Gastrocnemius medialis (tissue), 4 donors: ENCODE measurements around the gene KLHL28. TPM values are rescaled to one million over a fixed set of nuclear protein-coding genes. Genes with fewer than 3 reads are reported as not detected.
A peak's percentile ranks its signal among the peaks of the same experiment; 100 is the strongest.

ENCODE experiments used
- ATAC-seq, 2 donors: fragments of 150-250 bp; one replicate each; pipeline ENCODE4 v1.9.1; 2016
- DNase-seq, 2 donors: peaks; one replicate each; pipeline ENCODE4 v3.0.0-alpha.2; 2019
- H3K27ac ChIP-seq, 4 donors: fragments of 200-600 bp; sonication (generic); 1 replicate in 1 of 4; 2 replicates in 3 of 4; pipeline ENCODE4 v1.5.1; 2016 to 2018; ENCODE audit warnings: mild to moderate bottlenecking in 2 of 4, moderate library complexity in 1 of 4
- H3K27me3 ChIP-seq, 3 donors: fragments of 200-600 bp; sonication (generic) in 2 of 3; 1 replicate in 1 of 3; 2 replicates in 2 of 3; pipeline versions ENCODE4 v1.5.1 to v1.6.0; 2016 to 2019; ENCODE audit warnings: mild to moderate bottlenecking in 1 of 3, moderate library complexity in 1 of 3
- H3K36me3 ChIP-seq, 2 donors: fragments of 200-600 bp; sonication (generic) in 1 of 2; one replicate each; pipeline ENCODE4 v1.5.1; 2017 to 2018
- H3K4me1 ChIP-seq, 2 donors: fragments of 200-600 bp; sonication (generic) in 1 of 2; one replicate each; pipeline ENCODE4 v1.5.1; 2016 to 2017; ENCODE audit warnings: mild to moderate bottlenecking in 2 of 2
- H3K4me3 ChIP-seq, 4 donors: fragments of 200-600 bp; sonication (generic) in 3 of 4; 1 replicate in 1 of 4; 2 replicates in 3 of 4; pipeline ENCODE4 v1.5.1; 2016 to 2019; ENCODE audit warnings: mild to moderate bottlenecking in 2 of 4
- H3K9me3 ChIP-seq, 3 donors: fragments of 200-600 bp; sonication (generic) in 2 of 3; 1 replicate in 1 of 3; 2 replicates in 2 of 3; pipeline ENCODE4 v1.5.1; 2016 to 2019
- POLR2A ChIP-seq, 2 donors: fragments of 450-650 bp; IDR thresholded peaks; one replicate each; pipeline ENCODE4 v1.6.1; 2017; ENCODE audit warnings: antibody characterized with exemption in 2 of 2, mild to moderate bottlenecking in 2 of 2, moderate library complexity in 2 of 2
- in situ Hi-C, 4 donors: fragments of 200-750 bp; cut with MboI; loops; one replicate each; pipeline versions ENCODE4 v1.15.0 to v1.8.0; 2017; ENCODE audit warnings: low sequenced_read_pairs in 4 of 4
- intact Hi-C: fragments of 100-400 bp; cut with DNase I; formaldehyde crosslinking; loops from one replicate; pipeline ENCODE4 v1.15.1; 2023; ENCODE audit warnings: low total_unique reads
- total RNA-seq, 4 donors: library from RNA; depleted of rRNA; stranded (reverse); fragments of >200 nt; gene quantifications; one replicate each; pipeline versions ENCODE4 v1.1.0 to v1.2.3, GENCODE V29; 2016
- TF ChIP-seq, protein P1 (sequence below), 5 experiments: fragments of 450-650 bp in 3 of 5; fragments of 200-600 bp in 2 of 5; sonication (generic) in 2 of 5; IDR thresholded peaks in 4 of 5; conservative IDR thresholded peaks in 1 of 5; 1 replicate in 4 of 5; 2 replicates in 1 of 5; pipeline ENCODE4 v1.5.1; 2016 to 2019; ENCODE audit warnings: antibody characterized with exemption in 5 of 5, mild to moderate bottlenecking in 3 of 5, moderate library complexity in 3 of 5

The KLHL28 gene
- total RNA-seq, 4 donors from 2014 or later: 7.3 to 11.9 (median 8.2) TPM

DNA sequence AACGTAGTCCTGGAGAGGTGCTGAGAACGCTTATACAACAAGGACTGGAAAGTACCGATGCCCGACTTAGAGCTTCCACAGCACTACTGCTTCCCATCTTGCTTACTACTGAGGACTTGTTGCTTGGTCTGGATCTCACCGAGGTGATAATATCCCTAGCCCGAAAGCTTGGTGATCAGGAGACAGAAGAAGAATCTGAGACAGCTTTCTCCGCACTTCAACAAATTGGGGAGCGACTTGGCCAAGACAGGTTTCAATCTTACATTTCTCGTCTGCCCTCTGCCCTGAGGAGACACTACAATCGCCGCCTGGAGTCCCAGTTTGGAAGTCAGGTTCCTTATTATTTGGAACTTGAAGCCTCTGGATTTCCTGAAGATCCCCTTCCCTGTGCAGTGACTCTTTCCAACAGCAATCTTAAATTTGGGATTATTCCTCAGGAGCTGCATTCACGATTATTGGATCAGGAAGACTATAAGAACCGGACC is 1.3 kb upstream of the KLHL28 start:
- in situ Hi-C loops: loop anchor here (5.0 to 25.0 kb wide), 5 partner anchors 66 to 174 kb away; partner anchors contain the start of genes FKBP3 (in 4 of the 4) and FANCM (in 3 of the 4)
- H3K27ac ChIP-seq: peak overlapping the region; percentile 86 to 95 (median 89)

DNA sequence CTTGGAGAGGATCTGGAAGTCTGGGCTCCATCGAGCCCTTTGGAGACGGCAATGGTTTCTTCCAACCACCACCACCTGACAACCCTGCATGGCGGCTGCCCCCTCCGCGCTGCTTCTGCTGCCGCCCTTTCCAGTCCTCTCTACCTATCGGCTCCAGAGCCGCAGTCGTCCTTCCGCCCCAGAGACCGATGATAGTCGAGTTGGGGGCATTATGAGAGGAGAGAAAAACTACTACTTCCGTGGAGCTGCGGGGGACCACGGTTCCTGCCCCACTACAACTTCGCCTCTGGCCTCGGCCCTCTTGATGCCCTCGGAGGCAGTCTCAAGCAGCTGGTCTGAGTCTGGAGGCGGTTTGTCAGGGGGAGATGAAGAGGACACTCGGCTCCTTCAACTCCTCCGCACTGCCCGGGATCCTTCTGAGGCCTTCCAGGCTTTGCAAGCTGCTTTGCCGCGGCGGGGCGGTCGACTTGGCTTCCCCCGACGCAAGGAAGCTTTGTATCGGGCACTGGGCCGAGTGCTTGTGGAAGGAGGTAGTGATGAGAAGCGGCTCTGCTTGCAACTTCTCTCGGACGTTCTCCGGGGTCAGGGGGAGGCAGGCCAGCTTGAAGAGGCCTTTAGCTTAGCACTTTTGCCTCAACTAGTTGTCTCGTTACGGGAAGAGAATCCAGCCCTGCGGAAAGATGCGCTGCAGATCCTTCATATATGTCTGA is 742 bp upstream of the KLHL28 start:
- in situ Hi-C loops (loop anchor here (5.0 to 25.0 kb wide), 5 partner anchors 65 to 175 kb away; partner anchors contain the start of genes FKBP3 (in 4 of the 4) and FANCM (in 3 of the 4)), intact Hi-C loops (loop anchor here (1.0 to 5.0 kb wide), 4 partner anchors 14 to 305 kb away; partner anchors contain the start of genes FKBP3 and PRPF39)
- Histone ChIP-seq H3K4me1 (peaks cover 73 to 79% of the 10 kb centered on the region in 2 donors), H3K36me3 (no peaks in the 10 kb centered on the region), H3K4me3 (peak overlapping the region; percentile 82 to 92 (median 90)), H3K27ac (peak overlapping the region; percentile 86 to 95 (median 89)), H3K9me3 (no peaks in the 10 kb centered on the region), H3K27me3 (no peaks in the 10 kb centered on the region)
- peak; percentile 32 to 64 for DNase-seq
- peak; percentile 57 to 58 for ATAC-seq
- TF ChIP-seq, protein P1, sequence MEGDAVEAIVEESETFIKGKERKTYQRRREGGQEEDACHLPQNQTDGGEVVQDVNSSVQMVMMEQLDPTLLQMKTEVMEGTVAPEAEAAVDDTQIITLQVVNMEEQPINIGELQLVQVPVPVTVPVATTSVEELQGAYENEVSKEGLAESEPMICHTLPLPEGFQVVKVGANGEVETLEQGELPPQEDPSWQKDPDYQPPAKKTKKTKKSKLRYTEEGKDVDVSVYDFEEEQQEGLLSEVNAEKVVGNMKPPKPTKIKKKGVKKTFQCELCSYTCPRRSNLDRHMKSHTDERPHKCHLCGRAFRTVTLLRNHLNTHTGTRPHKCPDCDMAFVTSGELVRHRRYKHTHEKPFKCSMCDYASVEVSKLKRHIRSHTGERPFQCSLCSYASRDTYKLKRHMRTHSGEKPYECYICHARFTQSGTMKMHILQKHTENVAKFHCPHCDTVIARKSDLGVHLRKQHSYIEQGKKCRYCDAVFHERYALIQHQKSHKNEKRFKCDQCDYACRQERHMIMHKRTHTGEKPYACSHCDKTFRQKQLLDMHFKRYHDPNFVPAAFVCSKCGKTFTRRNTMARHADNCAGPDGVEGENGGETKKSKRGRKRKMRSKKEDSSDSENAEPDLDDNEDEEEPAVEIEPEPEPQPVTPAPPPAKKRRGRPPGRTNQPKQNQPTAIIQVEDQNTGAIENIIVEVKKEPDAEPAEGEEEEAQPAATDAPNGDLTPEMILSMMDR (IDR thresholded peaks at IDR 0.05 in 4 of 5, conservative IDR thresholded peaks at IDR 0.05 in 1 of 5): no peak
- no peak for TF ChIP-seq POLR2A (IDR thresholded peaks at IDR 0.05)

More for the DNA sequence above, 1.3 kb upstream of the KLHL28 start:
- H3K9me3 ChIP-seq: no peaks in the 10 kb centered on the region
- intact Hi-C loops: loop anchor here (2.0 to 5.0 kb wide), 2 partner anchors 14 to 304 kb away; no protein-coding TSS in a partner anchor
- H3K27me3 ChIP-seq: no peaks in the 10 kb centered on the region
- ATAC-seq (no peak), DNase-seq (no peak)
- peaks cover 74 to 79% of the 10 kb centered on the region in 2 donors for H3K4me1 ChIP-seq
- no peaks in the 10 kb centered on the region for H3K36me3 ChIP-seq
- H3K4me3 ChIP-seq: peak overlapping the region; percentile 82 to 92 (median 90)
- TF ChIP-seq, protein P1 (IDR thresholded peaks at IDR 0.05 in 4 of 5, conservative IDR thresholded peaks at IDR 0.05 in 1 of 5): no peak
- no peak for TF ChIP-seq POLR2A (IDR thresholded peaks at IDR 0.05)

DNA sequence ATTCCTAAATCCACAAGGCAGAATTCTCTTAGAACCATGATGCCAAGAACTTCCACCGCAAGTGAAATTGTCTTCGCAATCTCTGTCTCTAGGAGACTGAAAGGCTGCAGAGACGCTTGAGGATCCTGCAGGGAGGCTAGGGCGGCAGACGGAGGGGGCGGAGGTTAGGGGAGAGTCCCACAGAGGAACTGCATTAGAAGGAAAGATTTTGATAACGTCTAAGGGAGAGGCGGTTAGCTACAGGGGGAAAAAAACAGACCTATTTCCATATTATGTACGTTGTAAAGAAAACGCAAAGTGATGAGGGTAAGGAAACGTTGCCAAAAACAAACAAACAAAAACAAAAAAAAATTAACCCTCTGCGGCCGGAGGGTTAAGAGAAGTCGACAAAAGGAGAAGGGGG is 595 bp downstream of the KLHL28 start:
- H3K4me3 ChIP-seq: peak overlapping the region; percentile 75 to 92 (median 90)
- DNase-seq (peak; percentile 37 to 42), ATAC-seq (peak; percentile 25 to 35)
- H3K27me3 ChIP-seq: no peaks in the 10 kb centered on the region
- H3K27ac ChIP-seq: peak overlapping the region; percentile 88 to 95 (median 91)
- H3K9me3 ChIP-seq: no peaks in the 10 kb centered on the region
- in situ Hi-C loops (loop anchor here (5.0 to 25.0 kb wide), 5 partner anchors 64 to 176 kb away; partner anchors contain the start of genes FKBP3 (in 4 of the 4) and FANCM (in 3 of the 4)), intact Hi-C loops (loop anchor here (1.0 to 5.0 kb wide), 2 partner anchors 64 to 306 kb away; a partner anchor contains a TSS)
- TF ChIP-seq, protein P1 (IDR thresholded peaks at IDR 0.05 in 4 of 5, conservative IDR thresholded peaks at IDR 0.05 in 1 of 5): no peak
- no peaks in the 10 kb centered on the region for H3K36me3 ChIP-seq
- peaks cover 64 to 73% of the 10 kb centered on the region in 2 donors for H3K4me1 ChIP-seq

DNA sequence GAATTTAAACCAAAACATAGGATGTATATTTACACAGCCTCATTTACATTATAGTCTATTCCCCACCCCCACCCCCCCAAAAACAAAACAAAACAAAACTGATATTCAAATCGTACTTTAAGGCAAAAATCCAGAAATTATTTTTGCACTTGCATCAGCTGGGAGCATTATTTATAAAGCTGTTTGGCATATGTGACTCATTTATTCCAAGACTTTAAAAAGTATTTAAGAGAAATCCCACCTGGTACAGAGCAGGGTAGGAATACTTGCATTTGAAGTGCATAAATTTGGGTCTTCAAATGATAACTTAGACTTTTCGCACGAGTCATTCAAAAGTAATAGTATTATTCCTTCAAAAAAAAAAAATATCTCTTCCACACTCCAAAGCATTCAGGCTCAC is 1.1 kb downstream of the KLHL28 start:
- no peaks in the 10 kb centered on the region for H3K27me3 ChIP-seq
- DNase-seq (no peak), ATAC-seq (no peak)
- in situ Hi-C loops: loop anchor here (5.0 to 25.0 kb wide), 5 partner anchors 63 to 177 kb away; partner anchors contain the start of genes FKBP3 (in 4 of the 4) and FANCM (in 3 of the 4)
- H3K4me1 ChIP-seq: peaks cover 59 to 68% of the 10 kb centered on the region in 2 donors
- peak overlapping the region; percentile 75 to 92 (median 90) for H3K4me3 ChIP-seq
- intact Hi-C loops: loop anchor here (1.0 to 5.0 kb wide), 2 partner anchors 63 to 307 kb away; a partner anchor contains a TSS
- H3K9me3 ChIP-seq: no peaks in the 10 kb centered on the region
- peak overlapping the region; percentile 88 to 95 (median 91) for H3K27ac ChIP-seq
- no peak for TF ChIP-seq POLR2A (IDR thresholded peaks at IDR 0.05)
- TF ChIP-seq, protein P1 (IDR thresholded peaks at IDR 0.05 in 4 of 5, conservative IDR thresholded peaks at IDR 0.05 in 1 of 5): no peak
- H3K36me3 ChIP-seq: no peaks in the 10 kb centered on the region
